ENCODE data around the gene RAP1GAP2.
"Not testable (repeated sequence)": the region's sequence is repeated elsewhere in the genome, so short reads cannot be mapped to it uniquely, and the experiment has no call there.

- TF ChIP-seq FOXM1 (IDR thresholded peaks at IDR 0.05; ENCODE audit: borderline replicate concordance); TARDBP (IDR thresholded peaks at IDR 0.05); HDGF (IDR thresholded peaks at IDR 0.05; ENCODE audit: borderline replicate concordance); FOXK2 (IDR thresholded peaks at IDR 0.05); CTBP1 (IDR thresholded peaks at IDR 0.05; ENCODE audit: borderline replicate concordance); ZNF384 (IDR thresholded peaks at IDR 0.05); NFRKB (IDR thresholded peaks at IDR 0.05); SP1 (IDR thresholded peaks at IDR 0.05); ARNT (IDR thresholded peaks at IDR 0.05); FOXA1 (IDR thresholded peaks at IDR 0.05): not testable (repeated sequence)
- TF ChIP-seq, protein P1, sequence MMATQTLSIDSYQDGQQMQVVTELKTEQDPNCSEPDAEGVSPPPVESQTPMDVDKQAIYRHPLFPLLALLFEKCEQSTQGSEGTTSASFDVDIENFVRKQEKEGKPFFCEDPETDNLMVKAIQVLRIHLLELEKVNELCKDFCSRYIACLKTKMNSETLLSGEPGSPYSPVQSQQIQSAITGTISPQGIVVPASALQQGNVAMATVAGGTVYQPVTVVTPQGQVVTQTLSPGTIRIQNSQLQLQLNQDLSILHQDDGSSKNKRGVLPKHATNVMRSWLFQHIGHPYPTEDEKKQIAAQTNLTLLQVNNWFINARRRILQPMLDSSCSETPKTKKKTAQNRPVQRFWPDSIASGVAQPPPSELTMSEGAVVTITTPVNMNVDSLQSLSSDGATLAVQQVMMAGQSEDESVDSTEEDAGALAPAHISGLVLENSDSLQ (IDR thresholded peaks at IDR 0.05): not testable (repeated sequence)
Observed at GRCh38 chr17:3030852-3031470, 234.7 kb downstream of the RAP1GAP2 start.

Measured in HEK293T (cell line).